Jurkat, Clone E6-1 (cell line): ENCODE measurements around the gene UPP1.
"Not testable (repeated sequence)": the region's sequence is repeated elsewhere in the genome, so short reads cannot be mapped to it uniquely, and the experiment has no call there.

Source experiments
- DNase-seq: peaks from one replicate; pipeline ENCODE4 v3.0.0-alpha.2; 2011; ENCODE audit warnings: low read depth, low spot score
- H3K4me3 ChIP-seq: 2 replicates; pipeline ENCODE4 v1.5.1; 2011; ENCODE audit warnings: mild to moderate bottlenecking, low read length, control low read depth, moderate library complexity

UPP1 gene

GRCh38 chr7:48107926-48108472 lies 18.9 kb downstream of the UPP1 start:
- no peak for DNase-seq
- no peak overlapping the region for H3K4me3 ChIP-seq

GRCh38 chr7:48108959-48109847 lies 20.1 kb downstream of the UPP1 start:
- no peak overlapping the region for H3K4me3 ChIP-seq
- DNase-seq, result no peak

GRCh38 chr7:48109848-48110663 lies 21.0 kb downstream of the UPP1 start:
- DNase-seq, result peak; percentile 48

GRCh38 chr7:48110868-48111267 lies 21.8 kb downstream of the UPP1 start:
- no peak for DNase-seq

More at GRCh38 chr7:48109848-48110663, 21.0 kb downstream of the UPP1 start:
- H3K4me3 ChIP-seq, result no peak overlapping the region

GRCh38 chr7:48111596-48111995 lies 22.5 kb downstream of the UPP1 start:
- no peak overlapping the region for H3K4me3 ChIP-seq
- DNase-seq, result no peak

More at GRCh38 chr7:48110868-48111267, 21.8 kb downstream of the UPP1 start:
- no peak overlapping the region for H3K4me3 ChIP-seq

GRCh38 chr7:48112401-48113165 lies 23.5 kb downstream of the UPP1 start:
- DNase-seq, result no peak

GRCh38 chr7:48113275-48113674 lies 24.2 kb downstream of the UPP1 start:
- H3K4me3 ChIP-seq, result no peak overlapping the region
- DNase-seq, result no peak

More at GRCh38 chr7:48112401-48113165, 23.5 kb downstream of the UPP1 start:
- no peak overlapping the region for H3K4me3 ChIP-seq

- no peak overlapping the region for H3K4me3 ChIP-seq
- DNase-seq, result no peak
Observed at GRCh38 chr7:48114115-48114514, 25.1 kb downstream of the UPP1 start.

- no peak overlapping the region for H3K4me3 ChIP-seq
- DNase-seq, result no peak
Observed at GRCh38 chr7:48114589-48114988, 25.5 kb downstream of the UPP1 start.

GRCh38 chr7:48116043-48116442 lies 27.0 kb downstream of the UPP1 start:
- H3K4me3 ChIP-seq, result no peak overlapping the region
- no peak for DNase-seq

- no peak overlapping the region for H3K4me3 ChIP-seq
- DNase-seq, result no peak
Observed at GRCh38 chr7:48118041-48118440, 29.0 kb downstream of the UPP1 start.

- DNase-seq, H3K4me3 ChIP-seq: not testable (repeated sequence)
Observed at GRCh38 chr7:48120536-48120935, 31.5 kb downstream of the UPP1 start.

- H3K4me3 ChIP-seq, result no peak overlapping the region
- no peak for DNase-seq
Observed at GRCh38 chr7:48126037-48126436, 37.0 kb downstream of the UPP1 start.

- H3K4me3 ChIP-seq, result no peak overlapping the region
- DNase-seq, result no peak
Observed at GRCh38 chr7:48130658-48131108, 41.6 kb downstream of the UPP1 start.

GRCh38 chr7:48132792-48133191 lies 43.7 kb downstream of the UPP1 start:
- H3K4me3 ChIP-seq, result no peak overlapping the region
- no peak for DNase-seq

GRCh38 chr7:48139459-48139858 lies 50.4 kb downstream of the UPP1 start:
- no peak for DNase-seq
- H3K4me3 ChIP-seq, result no peak overlapping the region

GRCh38 chr7:48140001-48140681 lies 51.1 kb downstream of the UPP1 start:
- H3K4me3 ChIP-seq, result no peak overlapping the region
- DNase-seq, result no peak

- DNase-seq, result no peak
- H3K4me3 ChIP-seq, result no peak overlapping the region
Observed at GRCh38 chr7:48141521-48141920, 52.5 kb downstream of the UPP1 start.
